ENCODE results near the gene VLDLR.

DNA sequence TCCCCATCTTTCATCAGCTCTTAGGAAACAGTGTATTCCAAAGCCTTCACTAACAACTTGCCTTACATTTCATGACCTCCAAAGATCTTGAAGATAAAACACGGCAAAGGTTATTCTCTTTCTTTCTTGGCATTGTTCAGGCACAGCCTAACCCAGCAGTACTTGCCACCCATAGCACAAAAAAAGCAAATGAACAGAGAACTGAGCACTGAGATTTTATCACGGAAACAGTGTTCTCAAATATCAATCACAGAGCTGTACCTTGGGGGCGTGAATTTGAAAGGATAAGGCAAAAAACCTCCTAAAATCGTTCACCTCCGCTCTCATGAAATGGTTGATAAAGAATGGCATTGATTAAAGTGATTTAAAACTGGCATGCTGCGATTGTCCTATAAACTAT, 78.8 kb downstream of the VLDLR start:
- TF ChIP-seq TAF1 (IDR thresholded peaks at IDR 0.05; ENCODE audit: borderline replicate concordance, insufficient read depth, low read length) (no peak), FOXP2 (optimal IDR thresholded peaks at IDR 0.05; ENCODE audit: borderline replicate concordance, extremely low read depth, extremely low read length, insufficient read depth) (no peak)
- TF ChIP-seq, protein P1, sequence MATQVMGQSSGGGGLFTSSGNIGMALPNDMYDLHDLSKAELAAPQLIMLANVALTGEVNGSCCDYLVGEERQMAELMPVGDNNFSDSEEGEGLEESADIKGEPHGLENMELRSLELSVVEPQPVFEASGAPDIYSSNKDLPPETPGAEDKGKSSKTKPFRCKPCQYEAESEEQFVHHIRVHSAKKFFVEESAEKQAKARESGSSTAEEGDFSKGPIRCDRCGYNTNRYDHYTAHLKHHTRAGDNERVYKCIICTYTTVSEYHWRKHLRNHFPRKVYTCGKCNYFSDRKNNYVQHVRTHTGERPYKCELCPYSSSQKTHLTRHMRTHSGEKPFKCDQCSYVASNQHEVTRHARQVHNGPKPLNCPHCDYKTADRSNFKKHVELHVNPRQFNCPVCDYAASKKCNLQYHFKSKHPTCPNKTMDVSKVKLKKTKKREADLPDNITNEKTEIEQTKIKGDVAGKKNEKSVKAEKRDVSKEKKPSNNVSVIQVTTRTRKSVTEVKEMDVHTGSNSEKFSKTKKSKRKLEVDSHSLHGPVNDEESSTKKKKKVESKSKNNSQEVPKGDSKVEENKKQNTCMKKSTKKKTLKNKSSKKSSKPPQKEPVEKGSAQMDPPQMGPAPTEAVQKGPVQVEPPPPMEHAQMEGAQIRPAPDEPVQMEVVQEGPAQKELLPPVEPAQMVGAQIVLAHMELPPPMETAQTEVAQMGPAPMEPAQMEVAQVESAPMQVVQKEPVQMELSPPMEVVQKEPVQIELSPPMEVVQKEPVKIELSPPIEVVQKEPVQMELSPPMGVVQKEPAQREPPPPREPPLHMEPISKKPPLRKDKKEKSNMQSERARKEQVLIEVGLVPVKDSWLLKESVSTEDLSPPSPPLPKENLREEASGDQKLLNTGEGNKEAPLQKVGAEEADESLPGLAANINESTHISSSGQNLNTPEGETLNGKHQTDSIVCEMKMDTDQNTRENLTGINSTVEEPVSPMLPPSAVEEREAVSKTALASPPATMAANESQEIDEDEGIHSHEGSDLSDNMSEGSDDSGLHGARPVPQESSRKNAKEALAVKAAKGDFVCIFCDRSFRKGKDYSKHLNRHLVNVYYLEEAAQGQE (IDR thresholded peaks at IDR 0.05; ENCODE audit: insufficient read depth in 1 of 2, low read depth in 2 of 2, low read length in 2 of 2), result no peak
